GM12864 (cell line): ENCODE measurements around the gene SENP6.
"Not testable (repeated sequence)": the region's sequence is repeated elsewhere in the genome, so short reads cannot be mapped to it uniquely, and the experiment has no call there.

Source experiments
- DNase-seq: peaks from one replicate; pipeline ENCODE4 v3.0.0-alpha.2; 2011; ENCODE audit warnings: low read depth
- H3K4me3 ChIP-seq: 2 replicates; pipeline ENCODE4 v1.5.1; 2011; ENCODE audit warnings: mild to moderate bottlenecking, low read depth, low read length, control low read depth
- TF ChIP-seq, protein P1 (sequence below): IDR thresholded peaks from 2 replicates; pipeline ENCODE4 v1.5.1; 2011; ENCODE audit warnings: low read depth, mild to moderate bottlenecking, moderate library complexity, low read length, control low read depth, inconsistent platforms; ENCODE audit errors: missing control alignments

Gene SENP6

DNA sequence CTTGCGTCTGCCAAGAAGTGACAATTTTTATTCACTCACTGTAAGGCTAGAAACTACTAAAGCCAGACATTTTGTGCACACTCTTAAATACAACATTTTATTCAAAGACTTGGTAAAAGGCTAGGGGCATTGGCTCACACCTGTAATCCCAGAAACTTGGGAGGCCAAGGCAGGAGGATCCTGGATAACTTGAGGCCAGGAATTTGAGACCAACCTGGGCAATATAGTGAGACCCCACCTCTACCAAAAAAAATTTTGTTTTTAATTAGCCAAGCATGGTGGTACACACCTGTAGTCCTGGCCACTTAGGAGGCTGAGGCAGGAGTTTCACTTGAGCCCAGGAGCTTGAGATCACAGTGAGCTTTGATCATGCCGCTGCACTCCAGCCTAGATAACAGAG lies 11.3 kb upstream of the SENP6 start:
- DNase-seq = no peak
- TF ChIP-seq, protein P1, sequence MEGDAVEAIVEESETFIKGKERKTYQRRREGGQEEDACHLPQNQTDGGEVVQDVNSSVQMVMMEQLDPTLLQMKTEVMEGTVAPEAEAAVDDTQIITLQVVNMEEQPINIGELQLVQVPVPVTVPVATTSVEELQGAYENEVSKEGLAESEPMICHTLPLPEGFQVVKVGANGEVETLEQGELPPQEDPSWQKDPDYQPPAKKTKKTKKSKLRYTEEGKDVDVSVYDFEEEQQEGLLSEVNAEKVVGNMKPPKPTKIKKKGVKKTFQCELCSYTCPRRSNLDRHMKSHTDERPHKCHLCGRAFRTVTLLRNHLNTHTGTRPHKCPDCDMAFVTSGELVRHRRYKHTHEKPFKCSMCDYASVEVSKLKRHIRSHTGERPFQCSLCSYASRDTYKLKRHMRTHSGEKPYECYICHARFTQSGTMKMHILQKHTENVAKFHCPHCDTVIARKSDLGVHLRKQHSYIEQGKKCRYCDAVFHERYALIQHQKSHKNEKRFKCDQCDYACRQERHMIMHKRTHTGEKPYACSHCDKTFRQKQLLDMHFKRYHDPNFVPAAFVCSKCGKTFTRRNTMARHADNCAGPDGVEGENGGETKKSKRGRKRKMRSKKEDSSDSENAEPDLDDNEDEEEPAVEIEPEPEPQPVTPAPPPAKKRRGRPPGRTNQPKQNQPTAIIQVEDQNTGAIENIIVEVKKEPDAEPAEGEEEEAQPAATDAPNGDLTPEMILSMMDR = no peak
- no peak overlapping the region for H3K4me3 ChIP-seq

DNA sequence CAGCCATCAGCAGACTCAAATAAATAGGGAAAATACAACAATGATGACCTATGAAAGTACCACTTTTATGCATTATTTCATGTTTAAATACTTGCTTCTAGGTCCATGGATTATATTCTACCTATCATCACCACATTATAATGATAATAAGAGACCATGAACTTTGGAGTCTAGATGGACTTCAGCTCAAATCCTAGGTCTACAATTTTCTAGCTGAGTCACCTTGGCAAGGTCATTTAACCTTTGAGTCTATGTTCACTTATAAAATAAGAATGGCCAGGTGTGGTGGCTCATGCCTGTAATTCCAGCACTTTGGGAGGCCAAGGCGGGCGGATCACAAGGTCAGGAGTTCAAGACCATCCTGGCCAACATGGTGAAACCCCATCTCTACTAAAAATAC lies 5.3 kb upstream of the SENP6 start:
- not testable (repeated sequence) for DNase-seq, H3K4me3 ChIP-seq

GRCh38 chr6:75600768-75601167 lies 912 bp upstream of the SENP6 start:
- H3K4me3 ChIP-seq = peak overlapping the region; percentile 83
- TF ChIP-seq, protein P1 = no peak
- DNase-seq = no peak

DNA sequence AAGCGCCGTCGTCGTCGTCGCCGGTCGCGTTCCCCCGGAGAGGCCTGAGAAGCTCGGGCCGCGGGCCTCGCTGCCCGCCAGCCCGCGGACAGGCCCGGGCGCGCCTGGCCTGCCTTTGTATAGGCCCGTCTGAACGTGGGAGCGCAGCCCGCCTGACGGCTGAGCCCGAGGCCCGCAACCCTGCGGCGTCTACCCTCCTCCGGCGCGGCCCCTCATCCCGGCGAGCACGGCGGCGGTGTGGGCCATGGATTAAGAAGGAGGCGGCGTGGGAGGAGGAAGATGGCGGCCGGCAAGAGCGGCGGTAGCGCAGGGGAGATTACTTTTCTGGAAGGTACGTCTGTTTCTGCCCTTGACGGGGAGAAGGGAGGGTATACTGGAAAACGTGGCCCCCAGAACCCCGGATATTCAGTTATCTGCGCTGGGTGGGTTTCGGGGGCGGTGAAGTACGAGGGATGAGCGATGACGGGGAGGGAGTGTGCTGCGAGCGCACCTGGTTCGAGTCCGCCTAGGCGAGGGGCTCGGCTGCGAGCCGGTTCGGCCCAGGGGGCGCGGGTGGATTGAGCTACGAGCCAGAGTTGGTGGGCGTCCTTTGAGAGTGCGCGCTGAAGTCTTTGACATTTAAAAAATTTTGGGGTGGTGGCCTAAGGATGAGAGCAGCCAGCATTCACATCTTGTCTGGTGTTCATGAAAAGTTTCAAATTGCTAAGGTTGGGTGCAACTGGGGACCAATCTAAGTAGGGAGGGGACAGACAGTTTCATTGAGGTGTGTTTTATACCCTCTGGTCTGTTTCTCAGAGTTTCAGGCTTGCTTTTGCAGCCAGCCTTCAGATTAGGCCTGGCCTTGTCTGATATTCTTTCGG lies 796 bp downstream of the SENP6 start:
- no peak for DNase-seq

GRCh38 chr6:75603106-75603420 lies 1.4 kb downstream of the SENP6 start:
- TF ChIP-seq, protein P1 = no peak
- DNase-seq = no peak
- peak overlapping the region; percentile 83 for H3K4me3 ChIP-seq

More for the DNA sequence above, 796 bp downstream of the SENP6 start:
- peak overlapping the region; percentile 83 for H3K4me3 ChIP-seq
- TF ChIP-seq, protein P1 = no peak

DNA sequence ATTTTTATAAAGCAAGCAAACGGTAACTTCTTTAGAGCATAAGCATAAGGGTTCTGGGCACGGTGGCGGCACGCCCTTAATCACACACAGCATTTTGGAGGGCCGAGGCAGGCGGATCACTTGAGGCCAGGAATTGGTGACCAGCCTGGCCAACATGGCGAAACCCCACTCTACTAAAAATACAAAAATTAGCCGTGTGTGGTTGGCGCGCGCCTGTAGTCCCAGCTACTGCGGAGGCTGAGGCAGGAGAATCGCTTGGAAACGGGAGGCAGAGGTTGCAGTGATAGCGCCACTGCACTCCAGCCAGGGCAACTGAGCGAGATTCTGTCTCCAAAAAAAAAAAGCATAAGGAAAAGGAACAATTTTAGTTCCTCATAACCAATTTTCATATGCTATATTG lies 2.6 kb downstream of the SENP6 start:
- DNase-seq = no peak
- H3K4me3 ChIP-seq = no peak overlapping the region; the same call in 1 of the 2 replicates
- TF ChIP-seq, protein P1 = no peak

DNA sequence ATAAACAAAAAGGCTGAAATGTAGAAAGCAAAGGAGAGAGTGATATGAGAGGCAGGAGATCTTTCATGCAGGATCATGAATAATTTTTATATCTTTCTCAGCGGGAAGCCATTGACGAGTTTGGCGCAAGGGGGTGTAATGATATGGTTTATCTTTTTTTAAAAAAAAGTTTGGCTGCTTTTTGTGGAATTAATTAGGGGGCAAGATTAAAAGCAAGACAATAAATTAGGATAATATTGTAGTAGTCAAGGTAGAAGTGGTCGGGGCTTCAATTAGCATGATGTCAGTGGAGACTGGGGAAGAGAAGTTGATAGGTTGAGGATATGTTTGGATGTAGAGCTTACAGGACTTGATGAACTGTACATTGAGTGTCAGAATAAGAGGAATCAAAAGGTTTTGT lies 4.0 kb downstream of the SENP6 start:
- TF ChIP-seq, protein P1 = no peak
- no peak for DNase-seq
- H3K4me3 ChIP-seq = no peak overlapping the region
